Thymus (tissue), 11 donors: ENCODE results near the gene IGF1R. TPM values are rescaled to one million over a fixed set of nuclear protein-coding genes. Genes with fewer than 3 reads are reported as not detected.

Experiments
- DNase-seq, 9 donors: peaks; one replicate each; pipeline ENCODE4 v3.0.0-alpha.2; 2013; ENCODE audit warnings: low spot score in 9 of 9, low read depth in 6 of 9, missing footprints in 1 of 9
- H3K27ac ChIP-seq, 2 donors: one replicate each; pipeline ENCODE4 v1.5.1; 2013; ENCODE audit warnings: control low read depth in 1 of 2, low read depth in 1 of 2, low read length in 1 of 2, mild to moderate bottlenecking in 1 of 2, moderate library complexity in 1 of 2
- H3K27me3 ChIP-seq, 2 donors: one replicate each; pipeline ENCODE4 v1.5.1; 2013; ENCODE audit warnings: low read length in 1 of 2; ENCODE audit not compliant: control insufficient read depth in 2 of 2, insufficient read depth in 1 of 2
- H3K36me3 ChIP-seq, 2 donors: one replicate each; pipeline ENCODE4 v1.5.1; 2013; ENCODE audit warnings: low read length in 1 of 2, mild to moderate bottlenecking in 1 of 2, moderate library complexity in 1 of 2; ENCODE audit not compliant: control insufficient read depth in 2 of 2, insufficient read depth in 2 of 2
- H3K4me1 ChIP-seq, 2 donors: one replicate each; pipeline ENCODE4 v1.5.1; 2013; ENCODE audit warnings: low read length in 2 of 2; ENCODE audit not compliant: control insufficient read depth in 2 of 2, insufficient read depth in 2 of 2
- H3K4me3 ChIP-seq, 2 donors: one replicate each; pipeline ENCODE4 v1.5.1; 2013; ENCODE audit warnings: low read length in 2 of 2, control low read depth in 1 of 2, mild to moderate bottlenecking in 1 of 2
- H3K9me3 ChIP-seq, 2 donors: one replicate each; pipeline ENCODE4 v1.5.1; 2013; ENCODE audit warnings: low read length in 1 of 2, mild to moderate bottlenecking in 1 of 2; ENCODE audit not compliant: control insufficient read depth in 2 of 2, insufficient read depth in 1 of 2
- WGBS: extraction: QIAGEN DNeasy Blood & Tissue Kit; methylation state at CpG from one replicate; pipeline ENCODE4 v1.1.7; 2013; 5-methylcytosine and 5-hydroxymethylcytosine counted together
- polyA plus RNA-seq: library from polyadenylated mRNA; stranded (reverse); fragments of 200-250 nt; gene quantifications from one replicate; pipeline ENCODE4 v1.2.3, GENCODE V29; 2013
- total RNA-seq: library from RNA; stranded (reverse); fragments of 120-200 nt; gene quantifications from one replicate; pipeline ENCODE4 v1.2.4, GENCODE V29; 2013
- donor health status: healthy.

Gene IGF1R
- total and polyA plus RNA-seq, 2 donors: 10.0 to 11.0 TPM

DNA sequence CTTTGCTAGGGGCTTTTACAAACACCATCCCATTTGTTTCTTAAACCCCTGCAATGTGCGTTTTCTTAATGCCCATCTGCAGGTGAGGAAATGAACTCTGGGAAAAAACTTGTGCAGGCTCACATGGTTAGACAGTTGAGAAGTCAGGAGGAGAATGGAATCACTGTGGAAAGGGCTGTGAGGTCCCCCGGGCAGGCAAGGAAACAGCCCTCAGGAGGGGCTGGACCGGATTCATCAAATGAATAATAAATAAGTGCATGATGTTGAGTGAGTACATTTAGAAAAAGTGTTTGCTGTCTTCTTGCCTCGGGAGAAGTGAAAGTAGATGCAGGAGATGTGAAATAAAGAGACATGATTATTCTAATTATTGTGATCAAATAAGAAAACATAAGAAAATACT is 282.7 kb downstream of the IGF1R start:
- Histone ChIP-seq H3K4me3 (no peak overlapping the region), H3K27ac (peak overlapping the region in 1 of 2 donors; percentile 28), H3K4me1 (peaks cover 0 to 34% of the 10 kb centered on the region in 2 donors), H3K36me3 (peaks cover 11 to 22% of the 10 kb centered on the region in 2 donors), H3K9me3 (no peaks in the 10 kb centered on the region), H3K27me3 (no peaks in the 10 kb centered on the region)
- WGBS: 95% methylated on average over 4 of the region's 4 CpGs
- no peak for DNase-seq

DNA sequence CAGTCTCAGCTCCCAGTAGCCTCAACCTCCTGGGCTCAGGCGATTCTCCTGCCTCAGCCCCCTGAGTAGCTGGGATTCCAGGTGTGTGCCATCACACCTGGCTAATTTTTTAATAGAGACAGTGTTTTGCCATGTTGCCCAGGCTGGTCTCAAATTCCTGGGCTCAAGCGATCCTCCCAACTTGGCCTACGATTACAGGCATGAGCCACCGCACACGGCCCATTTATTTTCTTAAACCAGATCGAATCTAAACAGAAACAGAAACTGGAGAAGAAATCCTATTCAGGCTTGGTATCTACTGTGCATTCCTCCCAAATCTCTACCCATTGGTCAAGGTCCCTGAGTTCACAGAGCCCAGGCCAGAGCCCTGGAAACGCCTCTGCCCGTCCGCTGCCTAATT is 285.1 kb downstream of the IGF1R start:
- DNase-seq: no peak
- no peaks in the 10 kb centered on the region for H3K9me3 ChIP-seq
- no peaks in the 10 kb centered on the region for H3K27me3 ChIP-seq
- H3K4me1 ChIP-seq: peaks cover 10 to 53% of the 10 kb centered on the region in 2 donors
- 93% methylated on average over 9 of the region's 9 CpGs for WGBS
- peaks cover 12 to 25% of the 10 kb centered on the region in 2 donors for H3K36me3 ChIP-seq
- no peak overlapping the region for H3K4me3 ChIP-seq
- H3K27ac ChIP-seq: no peak overlapping the region

DNA sequence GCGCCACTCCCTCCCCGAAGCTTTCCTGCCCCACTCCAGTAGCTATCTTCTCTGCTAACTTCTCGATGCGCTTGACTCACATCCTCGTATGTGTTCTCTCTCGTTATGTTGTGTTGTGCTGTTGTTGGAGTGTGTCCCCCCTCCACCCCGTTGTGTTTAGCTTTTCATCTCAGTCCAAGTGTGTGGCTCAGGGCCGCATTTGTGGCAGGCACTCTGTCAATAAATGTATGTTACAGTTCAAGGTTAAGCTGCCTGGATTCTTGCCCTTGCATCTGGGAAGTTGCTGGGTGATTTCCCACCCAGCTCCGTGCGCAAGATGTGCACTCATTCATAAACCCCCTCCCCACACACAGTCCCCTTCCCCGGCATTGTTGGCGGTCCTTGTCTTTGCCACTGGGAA is 287.4 kb downstream of the IGF1R start:
- H3K27me3 ChIP-seq: no peaks in the 10 kb centered on the region
- H3K36me3 ChIP-seq: peaks cover 15 to 31% of the 10 kb centered on the region in 2 donors
- WGBS: 86% methylated on average over 12 of the region's 12 CpGs
- H3K9me3 ChIP-seq: peaks cover 0 to 3% of the 10 kb centered on the region in 2 donors
- H3K4me1 ChIP-seq: peaks cover 22 to 66% of the 10 kb centered on the region in 2 donors
- H3K4me3 ChIP-seq: no peak overlapping the region
- DNase-seq: no peak
- peak overlapping the region; percentile 15 to 39 for H3K27ac ChIP-seq

DNA sequence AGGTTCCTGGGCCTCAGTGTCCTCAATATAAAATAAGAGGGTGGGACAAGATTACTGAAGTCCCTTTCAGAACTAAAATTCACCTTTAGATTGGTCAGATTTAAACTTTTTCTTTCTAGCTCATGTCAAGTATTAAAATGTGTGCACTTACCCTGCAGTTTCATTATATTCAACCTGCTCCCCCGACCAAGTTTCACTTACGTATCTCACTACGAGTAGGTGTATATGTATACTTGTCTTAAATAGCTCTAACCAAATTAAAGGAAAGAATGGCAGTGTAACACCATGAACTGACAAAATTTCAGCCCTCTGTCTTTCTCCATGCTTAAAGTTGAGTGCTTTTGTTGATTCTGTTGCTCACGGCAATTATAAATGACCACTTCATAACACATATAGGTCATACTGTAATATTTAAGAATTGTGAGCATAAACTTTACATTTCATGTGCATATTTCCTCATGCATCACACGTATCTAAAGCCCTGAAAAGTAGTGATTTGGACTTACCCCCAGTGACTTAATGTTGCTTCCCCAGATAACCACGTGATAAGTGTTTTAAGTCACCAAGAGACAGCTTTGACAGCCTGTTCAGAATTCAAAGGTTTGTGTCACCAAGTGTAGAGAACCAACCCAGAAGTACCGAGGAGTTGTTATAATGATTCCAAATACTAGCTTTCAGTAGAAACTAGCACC is 289.2 kb downstream of the IGF1R start:
- peaks cover 22 to 67% of the 10 kb centered on the region in 2 donors for H3K4me1 ChIP-seq

DNA sequence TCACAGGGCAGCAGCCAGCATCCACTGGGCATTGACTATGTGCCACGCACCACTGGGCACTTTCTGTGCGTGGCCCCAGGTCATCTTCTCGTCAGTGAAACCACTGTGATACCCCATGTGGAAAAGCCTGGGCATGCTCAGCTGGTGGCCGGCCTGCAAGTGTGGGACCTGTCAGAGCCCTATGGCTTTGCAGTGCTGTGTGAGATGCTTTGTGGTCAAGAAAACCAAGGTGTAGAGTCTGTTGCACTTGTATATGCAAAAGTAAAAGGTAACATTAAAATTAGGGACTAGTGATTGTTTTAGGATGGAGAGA is 289.7 kb downstream of the IGF1R start:
- WGBS: 87% methylated on average over 4 of the region's 4 CpGs
- Histone ChIP-seq H3K27me3 (no peaks in the 10 kb centered on the region), H3K4me1 (peaks cover 25 to 72% of the 10 kb centered on the region in 2 donors), H3K4me3 (no peak overlapping the region), H3K9me3 (peaks cover 0 to 3% of the 10 kb centered on the region in 2 donors), H3K27ac (no peak overlapping the region), H3K36me3 (peaks cover 19 to 47% of the 10 kb centered on the region in 2 donors)
- DNase-seq: no peak

More for the DNA sequence above, 289.2 kb downstream of the IGF1R start:
- Histone ChIP-seq H3K27me3 (no peaks in the 10 kb centered on the region), H3K27ac (no peak overlapping the region), H3K36me3 (peaks cover 19 to 42% of the 10 kb centered on the region in 2 donors), H3K9me3 (peaks cover 0 to 3% of the 10 kb centered on the region in 2 donors), H3K4me3 (no peak overlapping the region)
- 78% methylated on average over 7 of the region's 7 CpGs for WGBS
- DNase-seq: no peak

DNA sequence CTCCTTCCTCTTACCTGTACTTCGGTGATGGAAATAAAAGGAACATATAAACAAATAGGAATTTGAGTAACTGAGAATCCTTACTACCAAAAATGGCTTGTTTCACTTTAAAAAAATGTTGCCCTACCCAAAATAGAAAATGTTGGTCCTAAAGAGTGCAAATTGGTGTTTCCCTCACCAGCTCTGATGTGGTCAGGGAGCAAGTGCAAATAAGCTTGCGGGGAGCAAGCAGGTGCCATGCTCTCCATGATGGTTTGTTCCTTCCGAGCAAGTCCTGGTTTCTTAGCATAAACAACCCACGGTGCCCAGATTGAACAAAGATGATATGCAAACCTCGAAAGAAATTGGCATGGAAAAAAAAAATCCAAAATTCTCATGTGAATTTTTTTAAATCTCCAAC is 290.5 kb downstream of the IGF1R start:
- 18% methylated on average over 5 of the region's 5 CpGs for WGBS
- Histone ChIP-seq H3K36me3 (peaks cover 19 to 50% of the 10 kb centered on the region in 2 donors), H3K27ac (peak overlapping the region in 1 of 2 donors; percentile 5), H3K4me1 (peaks cover 33 to 79% of the 10 kb centered on the region in 2 donors), H3K9me3 (peaks cover 0 to 3% of the 10 kb centered on the region in 2 donors), H3K4me3 (no peak overlapping the region), H3K27me3 (no peaks in the 10 kb centered on the region)
- DNase-seq: peak in 2 of 9 donors; percentile 43 to 76

DNA sequence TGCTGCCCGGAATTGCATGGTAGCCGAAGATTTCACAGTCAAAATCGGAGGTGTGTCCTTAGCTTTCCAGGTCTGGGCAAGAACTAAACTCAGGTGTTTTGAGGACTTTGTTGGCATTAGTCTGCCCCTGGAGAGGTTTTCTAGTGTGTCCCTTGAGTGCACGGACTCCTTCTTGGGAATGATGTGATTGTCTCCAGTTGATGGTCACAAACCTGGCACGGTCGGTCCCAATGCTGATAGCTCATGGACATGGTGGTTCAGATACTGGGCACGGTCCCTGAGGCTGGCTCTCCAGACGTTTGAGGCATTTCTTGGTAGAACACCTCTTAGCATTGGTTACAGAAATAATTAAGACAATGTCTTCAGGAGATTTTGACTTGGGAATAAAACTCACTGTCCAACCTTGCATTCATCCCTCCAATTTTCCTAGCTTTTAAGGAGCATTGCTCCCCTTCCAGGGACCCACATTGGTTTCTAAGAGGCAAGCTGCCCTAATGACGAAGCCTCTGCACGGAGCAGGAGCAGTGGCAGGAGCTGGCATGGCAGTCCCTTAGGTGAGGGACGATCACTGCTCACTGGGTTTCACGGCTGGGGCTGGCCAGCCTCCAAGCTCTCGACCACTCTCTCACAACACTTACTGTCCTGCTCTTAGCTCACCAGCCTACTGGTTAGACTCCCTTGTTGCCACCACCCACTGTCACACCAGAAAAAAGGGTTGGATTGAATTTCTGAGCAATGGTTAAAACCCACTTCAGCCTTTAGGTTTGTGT is 291.2 kb downstream of the IGF1R start:
- H3K4me1 ChIP-seq: peaks cover 39 to 86% of the 10 kb centered on the region in 2 donors
- peaks cover 0 to 3% of the 10 kb centered on the region in 2 donors for H3K9me3 ChIP-seq
- WGBS: 95% methylated on average over 13 of the region's 13 CpGs
- H3K27me3 ChIP-seq: no peaks in the 10 kb centered on the region
- peaks cover 19 to 46% of the 10 kb centered on the region in 2 donors for H3K36me3 ChIP-seq
- no peak overlapping the region for H3K4me3 ChIP-seq
- peak overlapping the region in 1 of 2 donors; percentile 60 for H3K27ac ChIP-seq
- no peak for DNase-seq

DNA sequence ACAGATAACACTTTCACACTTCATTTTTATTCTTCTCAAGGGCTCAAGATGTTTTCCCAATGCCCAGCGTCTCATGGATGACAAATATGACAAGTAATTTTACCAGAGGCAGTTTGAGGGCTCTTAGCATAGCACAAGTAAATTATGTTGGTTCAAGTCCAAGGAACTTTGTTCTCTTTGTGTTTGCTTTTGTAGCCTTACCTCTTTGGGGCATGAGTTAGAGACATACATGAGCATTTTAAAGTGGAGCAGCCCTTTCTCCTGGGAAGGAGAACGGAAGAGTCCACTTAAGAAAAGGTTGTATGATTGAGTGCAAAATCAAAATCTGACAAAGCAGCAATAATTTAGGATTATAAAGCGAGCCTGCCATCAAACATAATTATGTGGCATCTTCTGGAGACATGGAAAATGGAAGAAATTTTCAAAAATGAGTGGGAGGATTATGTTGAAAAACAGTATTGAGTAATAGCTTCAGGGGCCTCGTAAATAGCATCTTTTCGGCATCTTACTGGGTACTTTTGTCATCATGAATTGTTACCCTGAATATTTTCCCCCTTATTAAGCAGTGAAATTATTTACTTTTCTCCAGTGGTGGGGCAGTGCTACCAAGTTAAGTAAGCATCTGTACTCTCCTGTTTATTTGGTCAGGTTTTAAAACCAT is 293.4 kb downstream of the IGF1R start:
- no peak overlapping the region for H3K4me3 ChIP-seq
- peaks cover 0 to 3% of the 10 kb centered on the region in 2 donors for H3K9me3 ChIP-seq
- H3K36me3 ChIP-seq: peaks cover 19 to 48% of the 10 kb centered on the region in 2 donors
- no peak overlapping the region for H3K27ac ChIP-seq
- no peaks in the 10 kb centered on the region for H3K27me3 ChIP-seq
- H3K4me1 ChIP-seq: peaks cover 48 to 86% of the 10 kb centered on the region in 2 donors
- DNase-seq: no peak
- WGBS: 97% methylated on average over 5 of the region's 5 CpGs

DNA sequence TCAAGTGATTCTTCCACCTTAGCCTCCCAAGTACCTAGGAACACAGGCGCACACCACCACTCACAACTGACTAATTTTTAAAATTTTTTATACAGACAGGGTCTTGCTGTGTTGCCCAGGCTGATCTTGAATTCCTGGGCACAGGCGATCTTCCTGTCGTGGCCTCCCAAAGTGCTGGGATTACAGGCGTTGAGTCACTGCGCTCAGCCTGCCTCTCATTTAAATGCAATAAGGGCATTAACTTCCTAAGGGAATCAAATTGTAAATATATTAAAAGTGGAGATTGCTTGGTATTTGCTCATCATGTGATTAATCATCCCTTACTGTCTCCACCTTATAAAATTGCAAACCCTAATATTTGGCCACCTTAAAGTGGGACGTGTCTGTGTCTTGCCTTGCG is 294.1 kb downstream of the IGF1R start:
- no peak overlapping the region for H3K27ac ChIP-seq
- H3K4me1 ChIP-seq: peaks cover 52 to 86% of the 10 kb centered on the region in 2 donors
- H3K4me3 ChIP-seq: no peak overlapping the region
- H3K9me3 ChIP-seq: peaks cover 0 to 3% of the 10 kb centered on the region in 2 donors
- DNase-seq: no peak
- 98% methylated on average over 7 of the region's 7 CpGs for WGBS
- peaks cover 19 to 48% of the 10 kb centered on the region in 2 donors for H3K36me3 ChIP-seq
- H3K27me3 ChIP-seq: no peaks in the 10 kb centered on the region
